Thyroid gland (tissue), 4 donors: Measurements from ENCODE around the gene ANKRD65.

ENCODE experiments used
- POLR2A ChIP-seq, 2 donors: fragments of 450-650 bp; IDR thresholded peaks; one replicate each; pipeline ENCODE4 v1.6.1; 2017; ENCODE audit warnings: antibody characterized with exemption in 2 of 2, mild to moderate bottlenecking in 2 of 2, moderate library complexity in 1 of 2
- TF ChIP-seq, protein P1 (sequence below), 6 experiments: fragments of 200-600 bp in 3 of 6; fragments of 450-650 bp in 3 of 6; sonication (generic) in 3 of 6; IDR thresholded peaks; one replicate each; pipeline ENCODE4 v1.5.1; 2016 to 2019; ENCODE audit warnings: antibody characterized with exemption in 6 of 6, mild to moderate bottlenecking in 2 of 6, inconsistent platforms in 1 of 6, moderate library complexity in 1 of 6

GRCh38 chr1:1401457-1402010 lies 19.5 kb downstream of the ANKRD65 start:
- TF ChIP-seq, protein P1, sequence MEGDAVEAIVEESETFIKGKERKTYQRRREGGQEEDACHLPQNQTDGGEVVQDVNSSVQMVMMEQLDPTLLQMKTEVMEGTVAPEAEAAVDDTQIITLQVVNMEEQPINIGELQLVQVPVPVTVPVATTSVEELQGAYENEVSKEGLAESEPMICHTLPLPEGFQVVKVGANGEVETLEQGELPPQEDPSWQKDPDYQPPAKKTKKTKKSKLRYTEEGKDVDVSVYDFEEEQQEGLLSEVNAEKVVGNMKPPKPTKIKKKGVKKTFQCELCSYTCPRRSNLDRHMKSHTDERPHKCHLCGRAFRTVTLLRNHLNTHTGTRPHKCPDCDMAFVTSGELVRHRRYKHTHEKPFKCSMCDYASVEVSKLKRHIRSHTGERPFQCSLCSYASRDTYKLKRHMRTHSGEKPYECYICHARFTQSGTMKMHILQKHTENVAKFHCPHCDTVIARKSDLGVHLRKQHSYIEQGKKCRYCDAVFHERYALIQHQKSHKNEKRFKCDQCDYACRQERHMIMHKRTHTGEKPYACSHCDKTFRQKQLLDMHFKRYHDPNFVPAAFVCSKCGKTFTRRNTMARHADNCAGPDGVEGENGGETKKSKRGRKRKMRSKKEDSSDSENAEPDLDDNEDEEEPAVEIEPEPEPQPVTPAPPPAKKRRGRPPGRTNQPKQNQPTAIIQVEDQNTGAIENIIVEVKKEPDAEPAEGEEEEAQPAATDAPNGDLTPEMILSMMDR (IDR thresholded peaks at IDR 0.05): no peak
- no peak for TF ChIP-seq POLR2A (IDR thresholded peaks at IDR 0.05)
